MG63 (cell line): ENCODE measurements around the gene FGF12. TPM values are rescaled to one million over a fixed set of nuclear protein-coding genes. Genes with fewer than 3 reads are reported as not detected.

Source experiments
- DNase-seq: peaks from one replicate; pipeline ENCODE4 v3.0.0-alpha.2; 2020
- H3K27me3 ChIP-seq: fragments of 250-450 bp; sonication (Bioruptor Pico); 2 replicates; pipeline ENCODE4 v1.5.1; 2020; ENCODE audit warnings: mild to moderate bottlenecking, moderate library complexity
- H3K36me3 ChIP-seq: fragments of 250-450 bp; sonication (Bioruptor Pico); 2 replicates; pipeline ENCODE4 v1.5.1; 2020; ENCODE audit warnings: mild to moderate bottlenecking, moderate library complexity
- H3K4me3 ChIP-seq: fragments of 250-450 bp; sonication (Bioruptor Pico); 2 replicates; pipeline ENCODE4 v1.5.1; 2020; ENCODE audit warnings: mild to moderate bottlenecking, moderate library complexity
- H3K9me3 ChIP-seq: fragments of 250-450 bp; sonication (Bioruptor Pico); 2 replicates; pipeline ENCODE4 v1.5.1; 2020; ENCODE audit warnings: mild to moderate bottlenecking, moderate library complexity
- total RNA-seq: library from RNA; depleted of rRNA; stranded (reverse); fragments of >200 nt; shearing (Covaris generic); gene quantifications from 2 replicates; pipeline ENCODE4 v1.2.3, GENCODE V29; 2014; ENCODE audit warnings: low replicate concordance

FGF12 gene
- total RNA-seq, 1 experiment from 2014 or later, result 0.03 TPM

DNA sequence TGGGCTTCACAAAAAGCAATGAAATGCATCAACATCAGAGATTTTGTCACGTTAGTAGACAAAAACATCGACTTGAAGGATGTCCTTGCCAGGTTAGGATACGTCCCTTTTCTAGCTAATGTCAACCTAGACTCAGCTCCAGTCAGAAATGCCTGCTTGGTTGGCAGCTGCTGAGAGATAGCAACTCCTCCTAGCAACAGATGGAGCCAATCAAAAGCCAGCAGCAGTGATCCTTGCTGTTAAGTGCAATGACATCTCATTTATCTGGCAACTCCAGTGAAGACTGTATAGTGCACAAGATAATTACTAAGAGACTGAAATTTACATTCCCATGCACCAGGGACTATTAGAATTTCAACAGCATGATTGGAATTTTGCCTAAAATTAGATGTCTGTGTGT lies 424.1 kb downstream of the FGF12 start:
- H3K36me3 ChIP-seq, result no peaks in the 10 kb centered on the region
- H3K9me3 ChIP-seq, result no peaks in the 10 kb centered on the region
- peaks cover 4% of the 10 kb centered on the region; the same call in 1 of the 2 replicates for H3K27me3 ChIP-seq
- no peak overlapping the region for H3K4me3 ChIP-seq
- no peak for DNase-seq

DNA sequence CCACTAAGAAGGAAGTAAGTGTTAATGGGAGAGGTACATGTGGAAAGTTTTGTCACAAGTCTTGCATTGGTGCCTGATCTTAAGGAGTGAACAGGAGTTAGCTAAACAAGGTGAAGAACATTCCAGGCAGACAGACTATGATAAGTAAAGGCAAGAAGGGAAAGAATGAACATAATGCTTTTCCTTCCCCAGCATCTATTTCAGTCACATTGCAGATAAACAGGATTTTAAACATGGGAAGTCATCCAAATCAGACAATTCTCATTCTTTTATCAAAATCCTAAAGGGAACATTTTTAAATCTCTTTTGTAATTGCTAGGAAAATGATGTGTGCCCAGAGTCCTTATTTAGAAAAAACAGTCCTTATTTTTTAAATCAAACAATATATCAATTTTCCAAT lies 424.6 kb downstream of the FGF12 start:
- no peak overlapping the region for H3K4me3 ChIP-seq
- H3K36me3 ChIP-seq, result no peaks in the 10 kb centered on the region
- no peak for DNase-seq
- no peaks in the 10 kb centered on the region for H3K9me3 ChIP-seq
- H3K27me3 ChIP-seq, result peaks cover 4% of the 10 kb centered on the region; the same call in 1 of the 2 replicates

DNA sequence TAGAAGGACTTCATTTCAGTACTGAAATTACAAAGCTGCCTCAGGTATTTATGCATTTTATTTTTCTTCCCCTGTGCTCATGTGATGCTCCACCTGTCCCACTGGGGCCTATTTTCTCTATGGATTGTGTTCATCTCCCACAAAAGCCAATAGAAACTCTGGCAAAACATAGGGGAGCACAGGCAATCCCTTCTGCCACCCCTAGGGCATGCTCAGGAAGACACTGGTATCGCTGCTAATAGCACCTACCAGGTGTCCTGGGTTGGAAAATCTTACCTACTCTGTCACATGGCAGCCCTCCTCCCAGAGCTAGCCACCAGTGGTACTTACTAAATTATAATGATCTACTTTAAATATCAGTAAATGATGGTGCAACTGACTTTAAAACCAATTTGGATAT lies 427.4 kb downstream of the FGF12 start:
- Histone ChIP-seq H3K36me3 (no peaks in the 10 kb centered on the region), H3K4me3 (no peak overlapping the region), H3K9me3 (no peaks in the 10 kb centered on the region), H3K27me3 (peaks cover 4% of the 10 kb centered on the region; the same call in 1 of the 2 replicates)
- no peak for DNase-seq

DNA sequence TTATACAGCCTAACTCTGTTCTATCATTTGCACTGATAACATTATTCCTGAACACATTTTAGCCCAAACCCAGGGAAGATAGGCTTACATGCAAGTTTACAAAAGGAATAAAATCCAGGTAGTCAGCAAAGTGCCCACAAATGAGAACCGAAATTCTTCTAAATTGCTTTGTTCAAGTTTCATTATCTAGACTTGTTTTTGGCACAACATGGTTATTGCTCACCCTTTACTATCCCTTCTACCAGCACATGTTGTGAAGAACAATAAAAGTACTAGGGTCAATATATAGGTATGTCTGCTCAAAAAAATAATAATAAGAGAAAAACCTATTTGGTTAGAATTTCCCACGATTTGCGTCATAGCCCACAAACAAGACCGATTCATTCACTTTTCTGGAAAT lies 430.5 kb downstream of the FGF12 start:
- DNase-seq, result no peak
- no peaks in the 10 kb centered on the region for H3K36me3 ChIP-seq
- no peaks in the 10 kb centered on the region for H3K9me3 ChIP-seq
- peaks cover under 1% of the 10 kb centered on the region; the same call in 1 of the 2 replicates for H3K27me3 ChIP-seq
- no peak overlapping the region for H3K4me3 ChIP-seq

DNA sequence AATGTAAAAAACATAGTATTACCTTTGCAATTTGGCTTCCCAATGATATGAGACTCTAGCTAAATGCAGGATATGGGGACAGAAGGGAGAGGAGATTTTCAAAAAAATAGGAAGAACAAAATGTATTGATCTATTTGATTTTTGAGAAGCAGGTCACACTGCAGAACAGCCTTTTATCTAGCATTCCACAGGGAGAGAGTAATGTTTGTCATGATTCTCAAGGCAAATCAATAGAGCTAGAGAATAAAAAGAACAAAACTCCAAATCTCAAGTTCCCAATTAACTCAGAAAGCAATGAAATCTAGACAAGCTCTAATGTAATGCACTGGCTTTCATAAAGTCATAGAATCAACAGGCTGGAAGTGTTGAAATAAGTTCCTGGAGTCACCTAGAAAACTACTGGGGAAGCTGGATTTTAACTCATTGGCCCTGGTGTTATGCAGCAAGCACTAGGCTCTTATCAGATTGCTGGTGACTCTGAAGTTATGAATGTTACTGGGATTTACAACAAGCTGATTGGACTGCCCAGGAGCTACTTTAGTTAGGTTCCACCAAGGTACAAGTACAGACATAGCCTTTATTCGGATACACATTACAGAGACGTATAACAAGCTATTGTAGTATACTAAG lies 442.8 kb downstream of the FGF12 start:
- no peaks in the 10 kb centered on the region for H3K36me3 ChIP-seq
- H3K4me3 ChIP-seq, result no peak overlapping the region
- H3K9me3 ChIP-seq, result no peaks in the 10 kb centered on the region
- no peaks in the 10 kb centered on the region; the same call in 1 of the 2 replicates for H3K27me3 ChIP-seq
- no peak for DNase-seq

DNA sequence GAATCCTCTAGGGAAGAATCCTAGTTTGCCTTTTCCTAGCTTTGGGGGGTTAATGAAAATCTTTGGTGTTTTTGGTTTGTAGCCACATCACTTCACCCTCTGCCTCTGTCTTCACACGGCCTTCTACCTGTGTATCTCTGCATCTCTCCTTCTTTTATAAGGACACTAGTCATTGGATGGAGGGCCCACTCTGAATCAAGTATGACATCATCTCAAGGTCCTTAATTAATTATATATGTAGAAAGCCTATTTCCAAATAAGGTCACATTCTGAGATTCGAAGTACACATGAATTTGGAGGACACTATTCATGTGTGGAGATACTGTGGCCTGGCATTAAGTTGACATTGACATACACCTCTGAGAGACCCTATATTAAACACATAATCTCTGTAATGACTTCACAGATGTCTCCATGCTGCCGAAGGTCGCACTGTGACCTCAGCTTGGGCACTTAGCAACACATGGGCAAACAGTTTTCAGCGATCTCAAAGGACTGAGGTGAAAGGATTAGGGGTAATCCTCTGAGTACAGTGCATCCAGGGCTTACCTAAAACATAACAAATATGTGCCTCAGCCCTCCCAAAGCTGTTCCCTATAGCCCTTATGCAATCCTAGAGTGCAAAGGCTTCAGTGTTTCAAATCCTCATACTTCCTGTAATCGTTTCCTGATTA lies 446.0 kb downstream of the FGF12 start:
- DNase-seq, result no peak
- Histone ChIP-seq H3K27me3 (no peaks in the 10 kb centered on the region; the same call in 1 of the 2 replicates), H3K36me3 (no peaks in the 10 kb centered on the region), H3K4me3 (no peak overlapping the region), H3K9me3 (no peaks in the 10 kb centered on the region)

DNA sequence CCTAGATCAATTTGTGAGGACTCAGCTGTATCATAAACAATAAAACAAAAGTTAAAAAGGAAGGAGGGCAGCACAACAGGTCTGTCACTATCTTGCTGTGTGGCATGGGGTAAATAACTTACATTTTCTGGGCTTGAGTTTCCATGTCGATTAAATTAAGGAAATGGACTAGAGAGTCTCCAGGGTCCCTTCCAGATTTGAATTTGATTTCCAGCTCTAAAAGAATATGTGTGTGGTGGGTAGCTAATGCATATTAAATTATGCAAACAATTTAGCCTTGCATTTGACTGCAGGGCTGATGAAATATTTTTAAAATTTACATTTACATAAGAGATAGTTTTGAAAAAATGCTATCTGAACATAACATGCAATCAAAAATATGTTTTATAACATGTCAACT lies 447.7 kb downstream of the FGF12 start:
- no peak for DNase-seq
- no peak overlapping the region for H3K4me3 ChIP-seq
- H3K27me3 ChIP-seq, result no peaks in the 10 kb centered on the region; the same call in 1 of the 2 replicates
- H3K9me3 ChIP-seq, result no peaks in the 10 kb centered on the region
- H3K36me3 ChIP-seq, result no peaks in the 10 kb centered on the region

DNA sequence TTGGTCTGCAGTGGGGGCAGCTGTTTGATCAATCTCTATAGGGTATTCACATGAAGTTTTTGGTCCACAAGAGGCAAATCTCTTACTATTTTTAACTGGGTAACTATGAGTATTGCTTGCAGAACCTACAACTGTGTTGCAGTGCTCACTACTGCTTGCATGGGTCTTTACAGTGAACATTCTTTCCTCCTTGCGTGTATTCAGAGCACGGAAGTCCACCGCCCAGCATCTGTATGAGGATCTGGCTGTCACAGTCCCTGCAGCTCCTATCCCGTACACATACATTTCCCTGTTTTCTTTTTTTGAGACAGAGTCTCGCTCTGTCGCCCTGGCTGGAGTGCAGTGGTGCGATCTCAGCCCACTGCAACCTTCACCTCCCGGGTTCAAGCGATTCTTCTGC lies 449.9 kb downstream of the FGF12 start:
- H3K9me3 ChIP-seq, result no peaks in the 10 kb centered on the region
- H3K36me3 ChIP-seq, result no peaks in the 10 kb centered on the region
- H3K27me3 ChIP-seq, result peaks cover 3% of the 10 kb centered on the region
- no peak for DNase-seq
- no peak overlapping the region for H3K4me3 ChIP-seq

DNA sequence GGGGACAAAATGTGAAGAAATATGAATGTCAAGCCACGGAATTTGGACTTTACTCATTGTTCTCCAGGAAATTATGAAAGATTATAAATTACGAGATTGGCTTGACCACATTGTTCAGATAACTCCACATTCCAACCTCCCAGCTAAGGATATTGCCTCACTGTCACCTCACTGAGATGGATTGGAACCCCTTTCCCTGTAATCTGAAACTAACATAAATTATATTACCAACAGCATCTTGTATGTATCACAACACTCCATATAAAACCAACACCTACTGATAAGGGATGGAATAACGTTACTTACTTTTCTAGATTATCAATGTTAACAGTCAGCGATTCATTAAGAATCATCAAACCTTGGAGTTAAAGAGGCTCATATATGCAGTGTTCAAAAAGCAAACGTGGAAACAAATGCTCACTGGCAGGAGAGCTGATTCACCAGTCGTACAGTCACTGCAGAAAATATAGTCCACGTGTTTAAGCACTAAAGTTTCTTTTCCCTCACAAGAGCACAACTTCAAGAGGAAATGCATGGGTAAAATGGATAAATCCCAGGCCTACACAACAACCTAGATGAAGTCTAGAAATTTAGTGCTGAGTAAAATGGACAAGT lies 451.5 kb downstream of the FGF12 start:
- no peak for DNase-seq
- Histone ChIP-seq H3K36me3 (no peaks in the 10 kb centered on the region), H3K27me3 (peaks cover 3% of the 10 kb centered on the region), H3K4me3 (no peak overlapping the region), H3K9me3 (no peaks in the 10 kb centered on the region)

DNA sequence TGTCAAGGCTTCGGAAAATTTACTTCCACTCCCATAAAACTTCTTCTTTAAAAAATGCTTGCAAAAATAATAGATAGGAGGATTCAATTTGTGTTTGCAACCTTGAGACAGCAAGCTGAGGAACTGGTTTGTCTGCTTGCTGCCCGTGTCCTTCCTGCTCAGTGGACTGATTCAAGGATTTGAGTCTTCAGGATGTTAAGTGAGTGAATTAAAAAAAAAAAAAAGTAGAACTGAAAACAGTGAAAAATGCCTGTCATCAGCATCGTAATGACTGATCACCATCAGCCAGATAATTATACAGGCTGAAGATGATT lies 453.7 kb downstream of the FGF12 start:
- Histone ChIP-seq H3K36me3 (no peaks in the 10 kb centered on the region), H3K4me3 (no peak overlapping the region), H3K9me3 (no peaks in the 10 kb centered on the region), H3K27me3 (peaks cover 3% of the 10 kb centered on the region)
- no peak for DNase-seq

DNA sequence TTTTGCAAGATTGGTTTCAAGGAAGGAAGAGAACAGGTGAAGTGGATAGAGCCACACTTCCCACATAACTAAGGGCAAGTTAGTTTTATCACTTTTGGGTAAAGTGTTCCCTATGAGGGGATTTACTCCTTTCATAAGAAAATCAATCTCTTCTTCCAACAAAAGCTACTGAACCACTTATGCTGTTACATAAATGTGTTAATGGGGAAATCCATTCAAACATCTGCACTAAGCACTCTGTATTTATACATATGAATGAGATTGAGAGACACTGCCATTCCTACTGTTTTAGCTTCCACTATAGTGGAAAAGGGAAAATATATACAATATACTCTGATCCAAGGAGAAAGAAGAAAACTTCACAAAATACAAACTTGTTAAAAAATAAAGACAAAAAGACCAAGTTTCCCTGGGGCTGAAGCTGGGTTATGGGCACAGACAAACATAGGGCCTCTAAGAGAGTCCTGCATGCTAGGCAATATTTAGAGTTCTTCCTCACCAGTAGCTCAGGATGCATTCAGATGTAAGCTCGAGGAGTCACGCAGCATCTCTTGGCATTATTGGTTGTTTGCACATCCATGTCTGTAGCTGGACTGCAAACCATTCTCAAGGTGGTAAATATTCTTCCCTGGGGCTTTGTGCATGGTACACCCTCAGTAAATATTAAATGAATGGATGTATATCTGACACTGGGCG lies 454.2 kb downstream of the FGF12 start:
- Histone ChIP-seq H3K27me3 (peaks cover 3% of the 10 kb centered on the region), H3K4me3 (no peak overlapping the region), H3K36me3 (no peaks in the 10 kb centered on the region), H3K9me3 (no peaks in the 10 kb centered on the region)
- no peak for DNase-seq

DNA sequence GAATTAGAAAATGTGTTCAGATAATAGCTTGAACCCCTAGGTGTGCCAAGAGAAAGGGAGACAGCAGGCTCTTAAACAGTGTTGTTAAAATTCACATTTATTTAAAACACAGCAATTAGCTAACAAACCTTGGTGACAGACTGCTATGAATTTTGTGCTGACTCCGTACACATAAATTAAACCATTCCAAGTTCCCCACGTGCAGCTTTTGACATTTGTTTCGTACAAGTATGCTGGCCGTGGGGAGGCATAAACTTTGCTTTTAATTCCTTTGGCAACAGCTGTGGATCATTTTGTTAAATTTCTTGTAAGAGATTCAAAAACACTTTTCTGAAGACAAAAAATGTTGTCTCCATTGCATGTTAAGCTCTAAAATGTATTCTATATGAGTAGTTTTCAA lies 465.3 kb downstream of the FGF12 start:
- Histone ChIP-seq H3K36me3 (no peaks in the 10 kb centered on the region), H3K4me3 (no peak overlapping the region), H3K9me3 (no peaks in the 10 kb centered on the region), H3K27me3 (no peaks in the 10 kb centered on the region; the same call in 1 of the 2 replicates)
- DNase-seq, result no peak

DNA sequence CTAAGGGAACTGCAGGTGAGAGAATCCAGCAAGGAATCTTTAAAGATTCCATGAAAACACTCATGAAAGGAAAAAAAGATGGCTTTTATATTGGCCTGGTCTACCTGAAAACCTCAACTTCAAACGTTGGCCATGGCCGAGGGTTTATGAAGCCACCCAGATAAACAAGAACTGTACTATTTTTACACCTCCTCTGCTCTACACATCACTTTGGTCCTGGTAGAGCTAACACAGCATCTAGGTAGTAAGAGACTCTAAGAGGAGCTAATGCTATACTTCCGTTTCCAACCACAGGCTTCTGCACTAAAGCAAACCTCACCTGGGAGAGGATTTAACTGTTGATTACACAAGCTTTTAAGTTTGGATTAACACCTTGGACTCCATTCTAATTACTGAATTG lies 466.2 kb downstream of the FGF12 start:
- Histone ChIP-seq H3K36me3 (no peaks in the 10 kb centered on the region), H3K27me3 (peaks cover 5% of the 10 kb centered on the region; the same call in 1 of the 2 replicates), H3K4me3 (no peak overlapping the region), H3K9me3 (no peaks in the 10 kb centered on the region)
- no peak for DNase-seq

DNA sequence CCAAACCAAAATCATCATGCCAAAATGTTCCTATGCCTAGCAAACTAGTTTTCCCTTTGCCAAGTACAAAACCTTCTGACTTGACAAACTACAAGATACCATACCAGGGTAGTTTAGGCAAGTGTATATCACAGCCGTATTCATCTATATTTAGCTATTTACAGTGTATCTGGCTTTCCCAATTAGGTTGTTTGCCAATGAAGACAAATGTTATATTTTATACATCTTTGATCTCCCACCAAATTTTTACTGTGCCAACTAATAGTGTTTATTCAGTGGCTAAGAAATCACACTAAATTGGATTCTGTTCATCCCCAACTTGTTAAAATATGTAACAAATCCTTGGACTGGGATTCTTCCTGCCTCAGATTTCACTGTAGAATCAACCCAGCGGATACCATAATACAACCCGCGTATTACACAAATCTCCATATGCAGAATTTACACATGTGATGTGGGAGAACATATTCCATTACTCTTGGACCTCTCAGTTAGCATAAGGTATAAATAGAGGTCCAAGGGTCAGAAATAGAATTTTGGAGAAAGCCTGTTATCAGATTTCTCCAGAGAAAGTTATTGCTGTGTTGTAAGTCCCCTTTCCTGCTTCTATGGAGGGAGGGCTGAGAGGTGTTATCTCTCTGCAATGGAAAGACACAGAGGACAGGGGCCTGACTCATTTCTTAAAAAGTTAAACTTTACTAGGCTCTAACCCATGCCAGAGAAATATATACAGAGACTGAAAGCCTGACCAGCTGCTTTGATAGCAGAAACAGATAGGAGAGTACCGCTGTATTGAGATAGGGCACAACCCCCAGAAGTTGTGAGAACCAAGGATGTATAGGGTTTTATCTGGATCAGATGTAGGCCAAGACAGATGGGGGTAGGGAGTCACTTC lies 467.0 kb downstream of the FGF12 start:
- DNase-seq, result no peak
- Histone ChIP-seq H3K36me3 (no peaks in the 10 kb centered on the region), H3K27me3 (peaks cover 5% of the 10 kb centered on the region; the same call in 1 of the 2 replicates), H3K9me3 (no peaks in the 10 kb centered on the region), H3K4me3 (no peak overlapping the region)

DNA sequence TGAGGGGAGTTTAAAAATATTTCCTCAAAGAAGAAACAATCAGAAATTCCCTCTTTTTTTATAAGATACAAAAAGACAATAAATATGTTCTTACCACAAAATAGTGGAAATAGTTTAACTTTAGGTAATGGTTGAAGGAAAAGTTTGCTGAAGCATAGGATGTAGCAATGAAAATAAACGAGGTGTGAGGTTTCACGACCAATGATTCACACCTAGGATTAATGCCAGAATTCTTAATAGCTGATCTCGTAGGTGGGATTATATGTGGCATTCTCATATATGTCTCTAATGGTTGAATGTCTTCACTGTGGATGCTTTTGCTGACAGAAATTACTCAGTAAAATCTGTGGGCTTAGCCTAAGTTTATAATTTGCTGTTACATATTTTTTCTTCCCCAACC lies 467.7 kb downstream of the FGF12 start:
- DNase-seq, result no peak
- H3K27me3 ChIP-seq, result peaks cover 5% of the 10 kb centered on the region; the same call in 1 of the 2 replicates
- H3K9me3 ChIP-seq, result no peaks in the 10 kb centered on the region
- H3K4me3 ChIP-seq, result no peak overlapping the region
- no peaks in the 10 kb centered on the region for H3K36me3 ChIP-seq

DNA sequence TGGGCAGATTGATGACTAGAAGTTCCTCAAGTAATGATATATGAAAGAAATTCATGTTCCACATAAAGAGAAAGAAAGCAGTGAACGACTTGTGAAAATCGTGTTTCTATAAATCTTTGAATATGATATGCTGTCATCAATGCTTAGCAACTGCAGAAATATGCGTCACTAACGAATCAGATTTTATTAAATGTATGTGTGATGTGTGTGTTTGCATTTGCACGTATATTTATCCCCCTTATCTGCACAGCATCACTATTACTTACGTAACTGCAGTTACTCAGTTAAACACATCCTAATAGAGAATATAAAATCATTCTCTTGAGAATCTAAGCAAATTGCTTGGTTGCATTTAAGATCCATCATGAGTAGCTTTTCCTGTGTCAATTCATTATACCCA lies 468.6 kb downstream of the FGF12 start:
- Histone ChIP-seq H3K27me3 (peaks cover 5% of the 10 kb centered on the region; the same call in 1 of the 2 replicates), H3K36me3 (no peaks in the 10 kb centered on the region), H3K4me3 (no peak overlapping the region), H3K9me3 (no peaks in the 10 kb centered on the region)
- no peak for DNase-seq
